Heart right ventricle (tissue), 16 donors: ENCODE data around the gene SLC23A1. TPM values are rescaled to one million over a fixed set of nuclear protein-coding genes. Genes with fewer than 3 reads are reported as not detected.
A peak's percentile ranks its signal among the peaks of the same experiment; 100 is the strongest.

ENCODE experiments used
- ATAC-seq, 8 donors: fragments of 200-7000 bp; cut with Tn5 transposase; one replicate each; pipeline ENCODE4 v1.9.1; 2020; ENCODE audit warnings: mild to moderate bottlenecking in 8 of 8, moderate library complexity in 8 of 8, moderate number of reproducible peaks in 1 of 8
- DNase-seq, 2 donors: peaks; one replicate each; pipeline ENCODE4 v3.0.0-alpha.2; 2020
- H3K27ac ChIP-seq, 10 donors: fragments of 200-600 bp; sonication (generic) in 2 of 10; one replicate each; pipeline versions ENCODE4 v1.5.0 to v1.8.0; 2020 to 2022; ENCODE audit warnings: mild to moderate bottlenecking in 3 of 10
- H3K27me3 ChIP-seq, 7 donors: fragments of 200-600 bp; one replicate each; pipeline ENCODE4 v1.8.0; 2021 to 2022; ENCODE audit warnings: mild to moderate bottlenecking in 2 of 7
- H3K36me3 ChIP-seq, 9 donors: fragments of 200-600 bp; sonication (generic) in 1 of 9; one replicate each; pipeline versions ENCODE4 v1.5.0 to v1.8.0; 2020 to 2022; ENCODE audit warnings: mild to moderate bottlenecking in 2 of 9
- H3K4me1 ChIP-seq, 9 donors: fragments of 200-600 bp; sonication (generic) in 1 of 9; one replicate each; pipeline versions ENCODE4 v1.5.0 to v1.8.0; 2020 to 2022; ENCODE audit warnings: mild to moderate bottlenecking in 4 of 9
- H3K4me3 ChIP-seq, 10 donors: fragments of 200-600 bp; sonication (generic) in 2 of 10; one replicate each; pipeline versions ENCODE4 v1.5.0 to v1.8.0; 2020 to 2022; ENCODE audit warnings: mild to moderate bottlenecking in 7 of 10, moderate library complexity in 2 of 10
- H3K9me3 ChIP-seq, 11 donors: fragments of 200-600 bp in 10 of 11; sonication (generic) in 2 of 11; one replicate each; pipeline versions ENCODE4 v1.5.0 to v1.8.0; 2013 to 2022; ENCODE audit warnings: mild to moderate bottlenecking in 2 of 11, control low read depth in 1 of 11, moderate library complexity in 1 of 11
- CTCF ChIP-seq, 9 donors: fragments of 200-600 bp; sonication (generic) in 2 of 9; IDR thresholded peaks; one replicate each; pipeline versions ENCODE4 v1.5.0 to v1.8.0; 2021 to 2022; ENCODE audit warnings: antibody characterized with exemption in 9 of 9, mild to moderate bottlenecking in 5 of 9, moderate library complexity in 1 of 9
- WGBS, 2 donors: extraction: QIAGEN DNeasy Blood & Tissue Kit; methylation state at CpG; one replicate each; pipeline ENCODE4 v1.1.7; 2013; ENCODE audit warnings: inconsistent platforms in 1 of 2; 5-methylcytosine and 5-hydroxymethylcytosine counted together
- intact Hi-C, 10 donors: fragments of 100-400 bp; cut with DNase I; formaldehyde crosslinking; loops; one replicate each; pipeline versions ENCODE4 v1.11.1 to v1.14.2; 2022
- polyA plus RNA-seq, 2 donors: library from polyadenylated mRNA; stranded (reverse); fragments of 200-250 nt; gene quantifications; one replicate each; pipeline ENCODE4 v1.2.3, GENCODE V29; 2013
- total RNA-seq, 10 donors: library from RNA; stranded (reverse); fragmentation: NEBNext Ultra II Directional in 3 of 10; extraction: Animal tissue kit (Norgen Biotek cat#: 25700) in 3 of 10; gene quantifications; one replicate each; pipeline versions ENCODE4 v1.2.1 to v1.2.4, GENCODE V29; 2021 to 2023
- donor health status: Arrhythmogenic right ventricular cardiomyopathy.
- donor health status: ischemic (EF 13 %, LVEDD 7.1; RV severe dilation, severe dysfunction).
- donor health status: healthy with polysubstance abuse.
- donor health status: DM: no; HTN: yes; CAD: no.
- donor health status: DM: no; HTN: no; CAD: no.
- donor health status: ischemic (EF 25% LVEDD 6.9; RV normal size, moderate dysfunction).
- donor health status: ischemic (EF 25% LVEDD 5.7; RV mildly dilated, moderate dysfunction).
- donor health status: healthy.
- donor health status: DM: yes; HTN: yes; CAD: no.
- donor health status: Ischemic cardiomyopathy.
- donor health status: ischemic (EF 35%, LVEDD 5.7; RV mildly dilated, moderate dysfunction).
- donor health status: nonischemic (EF 11% LVEDD 7.7; RV severe dilation, severe dysfunction).
- donor health status: DM: yes; HTN: yes; CAD: no.
- donor health status: PGD.
- donor health status: ischemic (EF 29% LVEDD 5.4; RV normal size, mild dysfunction).
- donor health status: nonischemic (EF 23%, LVEDD 6.1; RV moderate dilation, normal function).

Gene SLC23A1
- total and polyA plus RNA-seq, 12 donors, result 0.19 TPM; not detected in 11

GRCh38 chr5:139381837-139382761, 998 bp downstream of the SLC23A1 start:
- Histone ChIP-seq H3K9me3 (no peaks in the 10 kb centered on the region), H3K27ac (no peak overlapping the region), H3K4me1 (peaks cover 0 to 26% (median 11%) of the 10 kb centered on the region in 9 donors), H3K27me3 (no peaks in the 10 kb centered on the region), H3K4me3 (no peak overlapping the region), H3K36me3 (peaks cover 0 to 10% (median 0%) of the 10 kb centered on the region in 9 donors)
- ATAC-seq (no peak), DNase-seq (no peak)
- no peak for TF ChIP-seq CTCF (IDR thresholded peaks at IDR 0.05)
- intact Hi-C loops, result no loop called here
- 79 to 80% methylated on average over 28 of the region's 28 CpGs for WGBS, 2 donors

- Histone ChIP-seq H3K27ac (no peak overlapping the region), H3K4me1 (peaks cover 0 to 12% (median 8%) of the 10 kb centered on the region in 9 donors), H3K27me3 (no peaks in the 10 kb centered on the region), H3K4me3 (no peak overlapping the region), H3K36me3 (peaks cover 0 to 13% (median 0%) of the 10 kb centered on the region in 9 donors), H3K9me3 (no peaks in the 10 kb centered on the region)
- intact Hi-C loops, result no loop called here
- DNase-seq, result no peak
- WGBS, 2 donors, result 83 to 88% methylated on average over 15 of the region's 15 CpGs
- no peak for TF ChIP-seq CTCF (IDR thresholded peaks at IDR 0.05)
- ATAC-seq, result no peak
These were observed 3.3 kb downstream of the SLC23A1 start for GRCh38 chr5:139379626-139380449.

GRCh38 chr5:139378941-139379361, 4.1 kb downstream of the SLC23A1 start:
- H3K36me3 ChIP-seq, result peaks cover 0 to 22% (median 0%) of the 10 kb centered on the region in 9 donors
- ATAC-seq, result peak in 1 of 8 donors; percentile 10
- H3K4me3 ChIP-seq, result no peak overlapping the region
- no peak for DNase-seq
- H3K9me3 ChIP-seq, result no peaks in the 10 kb centered on the region
- no peaks in the 10 kb centered on the region for H3K27me3 ChIP-seq
- peaks cover 0 to 9% (median under 1%) of the 10 kb centered on the region in 9 donors for H3K4me1 ChIP-seq
- H3K27ac ChIP-seq, result no peak overlapping the region
- 87 to 89% methylated on average over 13 of the region's 13 CpGs for WGBS, 2 donors
- intact Hi-C loops, result no loop called here
- no peak for TF ChIP-seq CTCF (IDR thresholded peaks at IDR 0.05)

- H3K36me3 ChIP-seq, result peaks cover 0 to 29% (median 0%) of the 10 kb centered on the region in 9 donors
- no peak overlapping the region for H3K27ac ChIP-seq
- H3K4me1 ChIP-seq, result peaks cover 0 to 12% (median 4%) of the 10 kb centered on the region in 9 donors
- no peak for TF ChIP-seq CTCF (IDR thresholded peaks at IDR 0.05)
- H3K9me3 ChIP-seq, result no peaks in the 10 kb centered on the region
- intact Hi-C loops, result no loop called here
- no peak for ATAC-seq
- no peak overlapping the region for H3K4me3 ChIP-seq
- no peaks in the 10 kb centered on the region for H3K27me3 ChIP-seq
- DNase-seq, result no peak
- WGBS, 2 donors, result 67 to 73% methylated on average over 47 of the region's 47 CpGs
These were observed 4.8 kb downstream of the SLC23A1 start for GRCh38 chr5:139378101-139378825.
